PC-3 (cell line): Measurements from ENCODE around the gene SLMAP. TPM values are rescaled to one million over a fixed set of nuclear protein-coding genes. Genes with fewer than 3 reads are reported as not detected.

Experiments
- ATAC-seq: fragments of 200-7000 bp; cut with Tn5 transposase; 2 replicates; pipeline ENCODE4 v1.9.1; 2020; ENCODE audit warnings: mild to moderate bottlenecking, moderate library complexity
- BruUV-seq: library from RNA; stranded (reverse); fragments of 400-500 nt; replicated peaks from 2 replicates; lab custom pipeline; 2021; lab: Mats Ljungman, UMichigan
- CTCF ChIA-PET: fragments of 300-600 bp; sonication (Branson Sonifier 250); formaldehyde crosslinking; loops from one replicate; lab custom pipeline; 2022; ENCODE audit warnings: antibody characterized with exemption; lab: Charles Lee
- POLR2A ChIA-PET: fragments of 300-600 bp; sonication (Branson Sonifier 250); formaldehyde crosslinking; loops from one replicate; lab custom pipeline; 2022; ENCODE audit warnings: antibody characterized with exemption; ENCODE audit not compliant: unreplicated experiment; lab: Charles Lee
- DNase-seq: peaks from one replicate; pipeline ENCODE4 v3.0.0-alpha.2; 2015
- H2AFZ ChIP-seq: fragments of 300-600 bp; sonication (generic); 2 replicates; pipeline ENCODE4 v1.6.0; 2016; ENCODE audit warnings: antibody characterized with exemption, low read length
- H3F3A ChIP-seq: fragments of 300-600 bp; sonication (generic); one replicate; pipeline ENCODE4 v1.6.0; 2017; ENCODE audit warnings: antibody characterized with exemption, low read length, control low read depth, mild to moderate bottlenecking; ENCODE audit not compliant: unreplicated experiment
- H3K27ac ChIP-seq: fragments of 300-600 bp; sonication (generic); 2 replicates; pipeline ENCODE4 v1.5.1; 2016; ENCODE audit warnings: mild to moderate bottlenecking, low read length
- H3K27me3 ChIP-seq: fragments of 300-600 bp; sonication (generic); 2 replicates; pipeline ENCODE4 v1.6.1; 2016; ENCODE audit warnings: low read length, mixed read lengths
- H3K36me3 ChIP-seq: fragments of 300-600 bp; sonication (generic); 2 replicates; pipeline ENCODE4 v1.6.1; 2016; ENCODE audit warnings: low read depth, mixed run types, low read length, mixed read lengths
- H3K4me1 ChIP-seq: fragments of 300-600 bp; sonication (generic); 2 replicates; pipeline ENCODE4 v1.5.1; 2016; ENCODE audit warnings: low read length; ENCODE audit not compliant: insufficient read depth
- H3K4me2 ChIP-seq: fragments of 300-600 bp; sonication (generic); 2 replicates; pipeline ENCODE4 v1.6.0; 2016; ENCODE audit warnings: low read length
- H3K4me3 ChIP-seq: fragments of 300-600 bp; sonication (generic); 2 replicates; pipeline ENCODE4 v1.5.1; 2016; ENCODE audit warnings: mild to moderate bottlenecking, low read length, mixed read lengths
- H3K79me2 ChIP-seq: fragments of 300-600 bp; sonication (generic); 2 replicates; pipeline ENCODE4 v1.6.1; 2017; ENCODE audit warnings: low read length, mixed read lengths
- H3K9ac ChIP-seq: fragments of 300-600 bp; sonication (generic); 2 replicates; pipeline ENCODE4 v1.6.0; 2016; ENCODE audit warnings: mild to moderate bottlenecking, low read length
- H3K9me2 ChIP-seq: fragments of 300-600 bp; sonication (generic); replicated peaks from 2 replicates; pipeline ENCODE4 v1.6.1; 2016; ENCODE audit warnings: mixed run types, low read length, mixed read lengths
- H3K9me3 ChIP-seq: fragments of 300-600 bp; sonication (generic); 2 replicates; pipeline ENCODE4 v1.6.1; 2016; ENCODE audit warnings: low read length, mixed read lengths
- H4K20me1 ChIP-seq: fragments of 300-600 bp; sonication (generic); 2 replicates; pipeline ENCODE4 v1.6.1; 2016; ENCODE audit warnings: low read length, mixed read lengths
- CTCF ChIP-seq: fragments of 300-600 bp; sonication (generic); conservative IDR thresholded peaks from 2 replicates; pipeline ENCODE4 v1.5.1; 2017; ENCODE audit warnings: antibody characterized with exemption, low read depth, mild to moderate bottlenecking, low read length
- EZH2 ChIP-seq: fragments of 300-600 bp; sonication (generic); IDR thresholded peaks from one replicate; pipeline ENCODE4 v1.6.1; 2017; ENCODE audit warnings: antibody characterized with exemption, mild to moderate bottlenecking, low read length; ENCODE audit not compliant: unreplicated experiment
- EZH2phosphoT487 ChIP-seq: fragments of 300-600 bp; sonication (generic); IDR thresholded peaks from 2 replicates; pipeline ENCODE4 v1.6.1; 2018; ENCODE audit warnings: mild to moderate bottlenecking, antibody characterized with exemption, low read length, borderline replicate concordance
- intact Hi-C: fragments of 100-400 bp; cut with micrococcal nuclease; formaldehyde crosslinking; loops from 2 replicates; pipeline ENCODE4 v1.9.0; 2023
- total RNA-seq: library from RNA; depleted of rRNA; stranded (reverse); fragments of >200 nt; gene quantifications from 2 replicates; pipeline ENCODE4 v1.2.3, GENCODE V29; 2014

The SLMAP gene
- total RNA-seq, 1 experiment from 2014 or later: 60.0 TPM

DNA sequence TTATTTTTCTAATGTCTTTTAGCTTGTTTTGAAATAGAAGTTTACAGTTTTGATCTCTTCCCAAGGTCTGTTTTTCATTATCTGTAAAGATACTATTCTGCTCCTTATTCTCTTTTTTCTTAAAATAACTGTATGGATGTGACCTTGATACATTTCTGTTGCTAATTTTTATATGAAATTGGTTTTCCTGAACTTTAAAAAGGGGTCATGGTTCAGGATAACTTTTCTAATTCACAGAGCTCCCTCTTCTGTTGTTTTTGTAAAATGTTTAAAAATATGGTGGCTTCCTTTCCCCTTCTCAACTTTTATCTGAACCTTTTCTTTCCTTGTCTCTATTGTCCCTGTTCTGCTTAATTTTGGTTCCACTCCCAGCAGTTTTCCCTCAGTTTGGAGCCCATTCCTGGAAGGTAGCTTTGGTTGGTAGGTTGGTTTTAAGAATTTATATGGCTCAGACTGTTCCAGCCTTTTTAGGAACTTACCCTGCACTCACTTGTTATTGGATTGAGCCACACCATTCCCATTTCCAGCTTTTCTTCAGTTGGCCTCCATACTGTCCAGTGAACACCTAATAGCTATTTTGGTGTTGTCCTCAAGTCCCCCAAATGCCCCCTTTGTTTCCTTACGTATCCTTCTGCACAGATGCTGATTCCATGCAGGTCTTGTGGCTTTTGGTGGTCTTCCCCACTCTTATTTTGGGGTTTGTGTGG lies 70.3 kb downstream of the SLMAP start:
- peaks cover 16% of the 10 kb centered on the region for H4K20me1 ChIP-seq
- TF ChIP-seq EZH2phosphoT487 (no peak), EZH2 (no peak), CTCF (peak; percentile 71)
- peak; percentile 26 for DNase-seq
- ChIA-PET CTCF (interaction anchor here (0.6 to 1.0 kb wide), 6 partner anchors 10 to 429 kb away, joined by 3 to 5 read pairs (median 4); partner anchors contain the start of gene SLMAP), POLR2A (interaction anchor here (0.6 kb wide), 1 partner anchor 23 kb away, joined by 3 read pairs; no protein-coding TSS in a partner anchor)
- H3K9me3 ChIP-seq: no peaks in the 10 kb centered on the region
- H3K27me3 ChIP-seq: no peaks in the 10 kb centered on the region
- H3K79me2 ChIP-seq: peaks cover 82% of the 10 kb centered on the region
- H3K4me2 ChIP-seq: no peak overlapping the region
- no peaks in the 10 kb centered on the region for H3K9me2 ChIP-seq
- intact Hi-C loops: loop anchor here (1.0 to 5.0 kb wide), 4 partner anchors 68 to 244 kb away; partner anchors contain the start of gene DENND6A
- no peaks in the 10 kb centered on the region for H3F3A ChIP-seq
- ATAC-seq: peak; percentile 33
- BruUV-seq: no TSS peak
- no peak overlapping the region for H2AFZ ChIP-seq
- no peak overlapping the region for H3K9ac ChIP-seq
- H3K4me3 ChIP-seq: no peak overlapping the region
- no peak overlapping the region for H3K27ac ChIP-seq
- peaks cover 11% of the 10 kb centered on the region; the same call in 1 of the 2 replicates for H3K4me1 ChIP-seq
- H3K36me3 ChIP-seq: peaks cover 4% of the 10 kb centered on the region; the same call in 1 of the 2 replicates

GRCh38 chr3:57826952-57827723 lies 71.0 kb downstream of the SLMAP start:
- peaks cover 74% of the 10 kb centered on the region for H3K79me2 ChIP-seq
- no peaks in the 10 kb centered on the region for H3K9me3 ChIP-seq
- intact Hi-C loops: loop anchor here (1.0 to 5.0 kb wide), 4 partner anchors 69 to 245 kb away; partner anchors contain the start of gene DENND6A
- H3K4me3 ChIP-seq: no peak overlapping the region
- POLR2A ChIA-PET: no interaction called here
- peaks cover 12% of the 10 kb centered on the region; the same call in 1 of the 2 replicates for H4K20me1 ChIP-seq
- CTCF ChIA-PET: interaction anchor here (0.5 to 1.0 kb wide), 5 partner anchors 65 to 200 kb away, joined by 3 to 5 read pairs (median 4); no protein-coding TSS in a partner anchor
- no peaks in the 10 kb centered on the region for H3K9me2 ChIP-seq
- TF ChIP-seq EZH2phosphoT487 (no peak), EZH2 (no peak), CTCF (no peak)
- DNase-seq (peak; percentile 25), ATAC-seq (peak; percentile 51; the same call in 1 of the 2 replicates)
- peaks cover 11% of the 10 kb centered on the region; the same call in 1 of the 2 replicates for H3K4me1 ChIP-seq
- no peaks in the 10 kb centered on the region for H3K27me3 ChIP-seq
- no TSS peak for BruUV-seq
- H3F3A ChIP-seq: no peaks in the 10 kb centered on the region
- H2AFZ ChIP-seq: no peak overlapping the region
- no peak overlapping the region for H3K9ac ChIP-seq
- H3K4me2 ChIP-seq: no peak overlapping the region
- H3K36me3 ChIP-seq: peaks cover 12% of the 10 kb centered on the region; the same call in 1 of the 2 replicates
- no peak overlapping the region for H3K27ac ChIP-seq
